D721Med (cell line): ENCODE data around the gene FOXO3.

Experiments
- DNase-seq: peaks from one replicate; pipeline ENCODE4 v3.0.0; 2011; ENCODE audit warnings: low spot score; ENCODE audit not compliant: insufficient read length
- FAIRE-seq: peaks from 2 replicates; lab custom pipeline; 2011; peaks lifted over from hg19 to GRCh38; lab: Jason Lieb, UNC
- CTCF ChIP-seq: IDR thresholded peaks from 2 replicates; pipeline ENCODE4 v1.5.1; 2012; ENCODE audit warnings: mild to moderate bottlenecking, control low read depth; ENCODE audit not compliant: insufficient read depth; ENCODE audit errors: missing control alignments

The FOXO3 gene

GRCh38 chr6:108578166-108578565, 17.4 kb downstream of the FOXO3 start:
- TF ChIP-seq CTCF: no peak
- no peak for DNase-seq
- no peak for FAIRE-seq

- no peak for TF ChIP-seq CTCF
- no peak for DNase-seq
Measured at GRCh38 chr6:108578595-108579327, 18.0 kb downstream of the FOXO3 start.

GRCh38 chr6:108579328-108579721, 18.6 kb downstream of the FOXO3 start:
- DNase-seq (no peak), FAIRE-seq (no peak)
- TF ChIP-seq CTCF: no peak

More at GRCh38 chr6:108578595-108579327, 18.0 kb downstream of the FOXO3 start:
- FAIRE-seq: no peak

DNA sequence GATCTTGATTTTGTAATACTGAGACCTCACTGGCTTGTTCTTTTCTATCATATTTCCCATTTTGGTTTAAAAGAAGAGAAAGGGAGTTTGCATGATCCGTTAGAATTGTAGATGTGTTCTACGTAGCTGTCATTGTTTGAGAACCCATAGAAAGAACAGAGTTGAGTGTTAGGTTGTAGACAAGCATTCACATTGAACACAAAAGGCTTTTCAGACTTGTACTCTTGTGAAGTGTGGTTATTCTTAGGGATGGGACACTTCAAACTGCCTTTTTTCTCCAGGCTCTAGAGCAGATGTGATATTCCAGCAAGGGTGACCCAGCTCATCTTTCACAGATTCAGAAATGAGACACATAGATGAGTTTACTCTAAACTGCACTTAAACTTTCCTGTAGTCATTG, 19.9 kb downstream of the FOXO3 start:
- no peak for DNase-seq
- no peak for FAIRE-seq
- TF ChIP-seq CTCF: no peak

- no peak for DNase-seq
Measured at GRCh38 chr6:108581237-108581931, 20.7 kb downstream of the FOXO3 start.

DNA sequence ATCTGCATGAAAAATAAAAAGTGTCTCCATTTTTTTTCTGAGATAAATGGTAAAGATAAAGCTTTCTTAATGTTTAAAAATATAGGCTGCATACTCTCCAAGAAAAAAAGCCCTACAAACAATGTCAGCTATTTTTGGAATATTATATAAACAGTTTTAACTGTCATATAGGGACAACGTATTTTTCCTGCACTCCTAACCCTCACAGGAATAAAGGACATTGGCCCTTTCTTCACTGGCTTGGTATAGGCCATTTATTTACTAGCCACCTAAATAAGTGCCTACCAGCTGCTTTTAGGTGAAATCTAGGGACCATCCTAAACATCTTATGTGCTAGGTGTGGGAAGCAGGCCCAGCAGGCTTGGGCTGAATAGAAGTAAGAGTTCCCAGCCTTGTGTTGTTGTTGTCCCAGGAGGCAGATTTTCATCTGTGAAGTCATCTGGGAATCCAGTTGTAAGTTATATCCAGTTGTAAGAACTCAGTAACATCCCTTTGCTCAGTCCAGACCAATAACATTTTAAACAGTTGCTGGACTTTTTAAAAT, 21.3 kb downstream of the FOXO3 start:
- TF ChIP-seq CTCF: no peak
- no peak for DNase-seq
- no peak for FAIRE-seq

More at GRCh38 chr6:108581237-108581931, 20.7 kb downstream of the FOXO3 start:
- TF ChIP-seq CTCF: no peak
- no peak for FAIRE-seq
